Activated naive CD4-positive, alpha-beta T cell treated with anti-CD3 and anti-CD28 coated beads, Interleukin-2, amount 50 U/mL, for 72 hours (primary cell): ENCODE results near the gene A1CF. TPM values are rescaled to one million over a fixed set of nuclear protein-coding genes. Genes with fewer than 3 reads are reported as not detected.
"Not testable (repeated sequence)": the region's sequence is repeated elsewhere in the genome, so short reads cannot be mapped to it uniquely, and the experiment has no call there.

Experiments
- ATAC-seq, 2 donors: fragments of 150-1000 bp; cut with Tn5 transposase; 2 replicates each; pipeline ENCODE4 v1.10.0; 2021; ENCODE audit warnings: mild to moderate bottlenecking in 2 of 2, moderate library complexity in 2 of 2
- DNase-seq, 2 donors: peaks; one replicate each; pipeline ENCODE4 v3.0.0; 2021 to 2022; ENCODE audit warnings: low spot score in 2 of 2
- H3K27ac Mint-ChIP-seq, 2 donors: one replicate each; pipeline ENCODE4 v1.8.0; 2022; ENCODE audit warnings: mild to moderate bottlenecking in 2 of 2, mixed read lengths in 2 of 2
- H3K36me3 Mint-ChIP-seq, 2 donors: one replicate each; pipeline ENCODE4 v1.8.0; 2022; ENCODE audit warnings: mixed read lengths in 2 of 2
- H3K9me3 Mint-ChIP-seq, 2 donors: one replicate each; pipeline ENCODE4 v1.8.0; 2022; ENCODE audit warnings: mixed read lengths in 2 of 2
- total RNA-seq, 2 donors: library from RNA; stranded (reverse); gene quantifications; one replicate each; pipeline ENCODE4 v1.2.3, GENCODE V29; 2022

The A1CF gene, protein sequence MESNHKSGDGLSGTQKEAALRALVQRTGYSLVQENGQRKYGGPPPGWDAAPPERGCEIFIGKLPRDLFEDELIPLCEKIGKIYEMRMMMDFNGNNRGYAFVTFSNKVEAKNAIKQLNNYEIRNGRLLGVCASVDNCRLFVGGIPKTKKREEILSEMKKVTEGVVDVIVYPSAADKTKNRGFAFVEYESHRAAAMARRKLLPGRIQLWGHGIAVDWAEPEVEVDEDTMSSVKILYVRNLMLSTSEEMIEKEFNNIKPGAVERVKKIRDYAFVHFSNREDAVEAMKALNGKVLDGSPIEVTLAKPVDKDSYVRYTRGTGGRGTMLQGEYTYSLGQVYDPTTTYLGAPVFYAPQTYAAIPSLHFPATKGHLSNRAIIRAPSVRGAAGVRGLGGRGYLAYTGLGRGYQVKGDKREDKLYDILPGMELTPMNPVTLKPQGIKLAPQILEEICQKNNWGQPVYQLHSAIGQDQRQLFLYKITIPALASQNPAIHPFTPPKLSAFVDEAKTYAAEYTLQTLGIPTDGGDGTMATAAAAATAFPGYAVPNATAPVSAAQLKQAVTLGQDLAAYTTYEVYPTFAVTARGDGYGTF
- not detected for total RNA-seq

DNA sequence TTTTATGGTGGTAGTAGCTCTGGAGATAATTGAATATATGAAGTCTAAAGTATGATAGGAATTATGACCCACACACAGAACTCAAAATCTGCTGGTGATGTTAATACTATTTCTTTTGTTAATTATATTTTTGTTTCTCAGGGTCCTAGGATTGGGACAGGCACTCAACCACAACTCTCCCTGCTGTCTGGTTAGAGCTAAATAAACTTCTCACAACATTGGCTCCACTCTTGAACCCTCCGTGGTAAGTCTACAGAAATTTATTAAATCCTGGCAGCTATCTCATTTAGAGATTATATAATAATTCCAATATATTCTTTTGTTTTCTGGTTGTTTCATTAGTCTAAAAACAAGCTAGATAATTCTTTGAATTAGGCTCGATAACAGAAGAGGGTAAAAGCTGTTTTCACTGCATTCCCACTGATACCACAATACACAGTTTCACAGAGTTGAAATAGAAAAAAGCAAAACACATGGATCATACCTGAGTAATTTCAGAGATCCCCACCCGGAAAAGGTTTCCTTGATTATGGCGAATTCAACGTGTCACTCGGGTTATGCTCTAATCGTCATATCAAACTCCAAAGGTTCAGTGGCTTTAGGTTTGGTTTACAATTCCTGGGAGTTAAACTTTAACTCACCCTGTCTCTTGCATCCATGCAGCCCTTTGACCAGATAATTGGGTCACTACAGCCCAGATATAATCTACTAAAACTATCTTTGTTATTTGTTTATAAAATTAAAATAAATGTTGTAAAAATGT, at the start of gene A1CF:
Gene A1CF, minus strand, starts transcription at position 531 of the 763 bp plus-strand sequence. CDS start 25,687 bp downstream, outside the sequence.
- no peaks in the 10 kb centered on the region for H3K9me3 Mint-ChIP-seq
- H3K36me3 Mint-ChIP-seq: no peaks in the 10 kb centered on the region
- no peak for ATAC-seq
- H3K27ac Mint-ChIP-seq: no peak within 1 kb of the TSS
- no peak for DNase-seq

DNA sequence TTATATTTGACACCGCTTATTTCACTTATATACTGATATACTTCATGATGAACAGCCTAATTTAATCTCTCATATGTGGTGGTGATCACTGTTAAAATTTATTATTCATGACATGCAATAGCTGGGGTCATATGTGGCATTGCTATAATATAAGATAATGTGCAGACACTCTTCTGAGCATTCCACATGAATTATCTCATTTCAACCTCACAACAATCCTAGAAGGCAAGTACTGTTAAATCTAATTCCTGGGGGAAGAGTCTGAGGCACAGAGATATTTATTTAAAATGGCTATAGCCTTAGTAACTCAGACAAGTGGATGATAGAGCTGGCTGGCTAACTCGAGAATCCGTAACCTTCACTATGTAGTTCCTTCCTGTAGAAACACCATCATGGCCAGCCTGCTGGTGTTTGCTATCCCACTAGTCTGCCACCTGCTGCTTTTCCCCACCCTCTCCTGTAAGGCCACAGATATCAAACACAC, 46.6 kb upstream of the A1CF start:
- no peak overlapping the region for H3K27ac Mint-ChIP-seq
- ATAC-seq (no peak), DNase-seq (no peak)
- no peaks in the 10 kb centered on the region for H3K36me3 Mint-ChIP-seq
- H3K9me3 Mint-ChIP-seq: peaks cover 0 to 6% of the 10 kb centered on the region in 2 donors

DNA sequence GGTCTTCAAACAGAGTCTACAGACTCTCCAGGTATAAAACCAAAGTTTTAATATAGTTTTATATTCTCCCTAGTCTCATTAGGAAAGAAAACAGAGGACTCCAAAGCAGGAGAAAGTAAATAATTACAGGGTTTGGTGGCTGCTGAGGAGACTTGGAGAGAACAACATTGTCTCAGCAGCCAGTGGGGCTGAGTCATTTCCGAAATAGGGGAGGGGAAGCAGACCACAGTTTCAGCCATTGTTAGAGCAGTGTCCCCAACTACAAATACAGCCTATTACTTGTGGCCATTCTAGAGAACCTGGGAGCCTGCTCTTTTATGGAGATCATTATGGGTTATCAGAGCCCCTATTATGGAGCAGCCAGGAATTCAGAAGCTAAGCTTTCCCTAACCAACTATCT, 44.2 kb upstream of the A1CF start:
- H3K36me3 Mint-ChIP-seq: no peaks in the 10 kb centered on the region
- peaks cover 0 to 5% of the 10 kb centered on the region in 2 donors for H3K9me3 Mint-ChIP-seq
- no peak for DNase-seq
- ATAC-seq: no peak
- no peak overlapping the region for H3K27ac Mint-ChIP-seq

DNA sequence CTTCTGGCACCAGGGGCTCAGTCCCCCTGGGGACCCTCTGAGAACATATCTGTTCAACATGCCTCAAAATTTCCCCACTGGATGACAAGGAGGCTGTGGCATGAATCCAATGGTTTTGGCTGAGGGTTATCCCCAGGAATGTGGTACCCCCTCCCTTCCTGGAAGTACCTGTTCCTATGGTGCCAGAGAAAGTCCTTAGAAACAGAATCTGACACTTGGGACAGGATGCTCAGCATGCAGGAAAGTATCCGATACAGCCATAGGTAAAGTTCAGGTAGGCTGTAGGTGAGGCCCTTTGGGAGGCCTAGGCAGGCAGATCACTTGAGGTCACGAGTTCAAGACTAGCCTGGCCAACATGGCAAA, 42.7 kb upstream of the A1CF start:
- Mint-ChIP-seq H3K27ac (no peak overlapping the region), H3K9me3 (peaks cover 6 to 10% of the 10 kb centered on the region in 2 donors), H3K36me3 (peaks cover 9 to 10% of the 10 kb centered on the region in 2 donors)
- DNase-seq (no peak), ATAC-seq (no peak)

DNA sequence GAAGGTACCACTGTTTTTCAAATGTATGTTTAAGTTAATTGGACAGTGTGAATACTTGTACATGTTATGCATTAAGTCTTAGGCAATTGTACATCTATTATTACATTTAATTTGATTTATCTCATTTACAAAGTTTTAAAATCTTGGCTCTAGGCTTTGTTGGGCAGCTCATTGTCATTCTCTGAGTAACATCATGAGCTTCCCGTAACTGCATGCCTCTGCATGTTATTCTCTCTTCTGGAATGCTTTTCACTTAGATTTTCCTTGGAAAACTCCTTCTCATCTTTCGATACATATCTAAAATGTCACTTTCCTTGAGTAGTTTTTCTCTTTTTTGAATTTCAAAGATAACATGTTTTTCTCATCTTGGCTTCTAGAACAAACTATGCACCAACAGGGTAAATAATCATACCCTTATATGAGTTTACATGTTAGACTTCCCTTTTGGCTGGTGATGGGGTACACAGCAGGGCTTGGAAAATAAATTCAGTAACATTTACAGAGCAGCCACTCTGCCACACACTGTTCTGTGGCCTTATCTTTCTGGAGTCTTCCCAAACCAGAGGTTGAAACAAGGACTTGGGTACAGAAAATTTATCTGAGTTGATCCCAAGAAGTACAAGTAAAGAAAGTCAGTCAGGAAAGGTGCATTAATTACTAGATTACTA, 42.2 kb upstream of the A1CF start:
- H3K27ac Mint-ChIP-seq: no peak overlapping the region
- peaks cover 9 to 10% of the 10 kb centered on the region in 2 donors for H3K36me3 Mint-ChIP-seq
- H3K9me3 Mint-ChIP-seq: peaks cover 6 to 10% of the 10 kb centered on the region in 2 donors
- DNase-seq (no peak), ATAC-seq (no peak)

DNA sequence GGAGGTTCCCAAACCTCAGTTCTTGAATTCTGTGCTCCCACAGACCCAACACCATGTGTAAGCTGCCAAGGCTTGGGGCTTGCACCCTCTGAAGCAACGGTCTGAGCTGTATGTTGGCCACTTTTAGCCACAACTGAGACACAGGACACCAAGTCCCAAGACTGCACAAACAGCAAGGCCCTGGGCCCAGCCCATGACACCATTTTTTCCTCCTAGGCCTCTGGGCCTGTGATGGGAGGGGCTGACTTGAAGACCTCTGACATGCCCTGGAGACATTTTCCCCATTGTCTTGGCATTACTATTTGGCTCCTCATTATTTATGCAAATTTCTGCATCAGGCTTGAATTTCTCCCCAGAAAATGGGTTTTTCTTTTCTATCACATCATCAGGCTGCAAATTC, 38.0 kb upstream of the A1CF start:
- peaks cover 9 to 15% of the 10 kb centered on the region in 2 donors for H3K36me3 Mint-ChIP-seq
- not testable (repeated sequence) for H3K9me3 Mint-ChIP-seq

DNA sequence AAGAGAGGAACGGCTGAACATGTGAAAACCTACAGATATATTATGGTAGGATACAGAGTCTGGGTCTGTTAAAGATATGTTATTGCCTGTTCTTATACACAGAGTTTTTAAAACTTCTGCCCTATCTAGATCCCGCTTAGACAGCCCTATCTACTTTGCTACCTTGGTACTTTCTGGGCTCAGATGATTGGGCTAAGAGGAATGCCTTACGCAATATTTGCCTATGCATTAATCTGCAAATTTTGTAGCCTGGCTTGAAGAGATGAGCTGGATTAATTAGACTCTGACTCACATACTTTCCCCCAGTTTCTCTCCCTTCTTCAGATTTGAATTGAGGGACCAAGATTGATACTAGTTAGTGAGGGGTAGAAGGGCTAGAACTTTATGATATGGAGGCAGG, 33.6 kb upstream of the A1CF start:
- no peak overlapping the region for H3K27ac Mint-ChIP-seq

More for the DNA sequence above, 38.0 kb upstream of the A1CF start:
- H3K27ac Mint-ChIP-seq, ATAC-seq, DNase-seq: not testable (repeated sequence)

DNA sequence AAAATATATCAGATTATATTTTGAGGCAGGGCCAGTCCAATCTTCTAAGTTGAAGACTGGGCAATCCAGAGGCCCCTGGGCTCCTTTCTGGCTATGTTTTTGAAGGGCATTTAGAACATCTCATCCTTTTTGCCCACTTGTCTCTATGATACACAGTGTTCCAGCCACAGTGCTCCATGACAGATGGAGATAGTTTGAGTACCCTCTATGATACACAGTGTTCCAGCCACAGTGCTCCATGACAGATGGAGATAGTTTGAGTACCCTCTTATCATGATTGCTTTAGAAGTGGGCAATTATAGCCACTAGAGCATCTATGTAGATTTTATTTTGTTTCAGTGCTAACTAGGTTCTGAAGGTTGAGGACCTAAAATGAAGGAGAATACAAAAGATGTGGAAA, 33.1 kb upstream of the A1CF start:
- H3K27ac Mint-ChIP-seq: no peak overlapping the region
- H3K9me3 Mint-ChIP-seq: no peaks in the 10 kb centered on the region
- no peak for ATAC-seq
- H3K36me3 Mint-ChIP-seq: peaks cover 0 to 5% of the 10 kb centered on the region in 2 donors
- no peak for DNase-seq

More for the DNA sequence above, 33.6 kb upstream of the A1CF start:
- ATAC-seq (no peak), DNase-seq (no peak)
- peaks cover 2 to 3% of the 10 kb centered on the region in 2 donors for H3K9me3 Mint-ChIP-seq
- H3K36me3 Mint-ChIP-seq: peaks cover 4 to 9% of the 10 kb centered on the region in 2 donors

DNA sequence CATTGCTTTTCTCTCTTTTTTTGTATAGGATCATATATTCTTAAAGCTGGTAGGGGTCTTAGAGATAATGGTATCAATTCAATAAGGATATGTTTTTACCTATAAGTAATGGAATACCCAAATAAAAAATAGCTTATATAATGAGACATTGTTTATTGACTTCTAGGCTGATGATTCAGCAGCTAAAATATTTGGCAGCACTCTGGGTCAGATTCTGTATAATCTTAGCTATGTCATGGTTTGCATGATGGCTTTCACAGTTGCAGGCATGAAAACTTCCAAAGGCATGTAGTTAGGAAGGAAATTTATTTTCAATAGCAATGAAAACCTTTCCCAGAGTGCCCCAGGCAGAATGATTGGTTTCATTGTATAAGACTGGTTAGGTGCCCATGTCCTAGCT, 32.1 kb upstream of the A1CF start:
- H3K9me3 Mint-ChIP-seq: no peaks in the 10 kb centered on the region
- no peak for ATAC-seq

DNA sequence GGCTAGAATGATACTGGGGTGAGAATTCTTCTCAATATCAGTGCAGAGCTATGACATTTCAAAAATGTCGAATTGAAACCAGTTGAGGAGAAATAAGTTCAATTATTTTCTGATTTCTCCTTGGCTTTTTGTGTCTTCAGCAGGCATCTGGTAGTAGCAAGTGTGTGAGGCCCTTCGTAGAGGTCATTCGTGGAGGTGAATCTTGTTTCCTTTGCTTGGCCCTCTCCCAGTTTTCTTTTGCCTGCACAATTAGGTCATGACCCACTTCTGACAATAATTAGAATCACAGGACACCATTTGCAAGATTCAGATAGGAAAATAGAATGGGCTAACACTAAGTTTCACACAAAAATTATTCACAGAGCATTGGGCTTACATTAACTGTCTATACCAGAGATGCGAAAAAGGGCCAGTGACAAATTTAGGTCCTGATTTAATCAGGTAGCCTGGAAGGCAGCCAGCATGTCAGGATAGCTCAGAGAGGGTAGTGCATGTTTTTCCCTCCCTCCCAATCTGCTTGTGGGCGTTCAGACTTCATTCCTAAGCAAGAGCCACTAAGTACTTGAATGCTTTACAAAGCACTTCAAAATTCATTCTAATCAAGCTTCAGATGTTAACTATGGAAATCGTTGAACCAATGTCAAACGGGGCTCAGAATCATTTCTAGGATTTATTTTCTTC, 24.0 kb upstream of the A1CF start:
- ATAC-seq: no peak
- DNase-seq: no peak
- Mint-ChIP-seq H3K9me3 (peaks cover 0 to 4% of the 10 kb centered on the region in 2 donors), H3K36me3 (no peaks in the 10 kb centered on the region), H3K27ac (no peak overlapping the region)

More for the DNA sequence above, 32.1 kb upstream of the A1CF start:
- H3K36me3 Mint-ChIP-seq: peaks cover 0 to 5% of the 10 kb centered on the region in 2 donors
- DNase-seq: no peak
- no peak overlapping the region for H3K27ac Mint-ChIP-seq

DNA sequence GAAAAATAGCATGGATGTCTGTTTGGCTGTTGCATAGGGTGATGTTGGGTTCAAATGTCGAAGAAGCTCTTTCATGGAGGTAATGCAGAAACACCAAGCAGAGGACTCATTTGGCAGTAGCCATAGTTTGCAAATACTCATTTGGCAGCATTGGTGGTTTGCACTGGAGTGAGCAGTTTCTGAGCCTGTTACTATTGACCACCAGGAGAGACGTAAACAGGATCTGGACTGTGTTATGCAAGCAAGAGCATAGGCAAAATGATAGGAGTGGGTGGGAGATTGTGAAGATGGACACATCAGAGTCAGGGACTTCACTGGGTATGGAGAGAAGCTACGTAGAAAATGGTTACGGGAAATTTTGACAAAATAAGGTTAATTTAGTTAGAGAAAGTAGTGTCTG, 22.9 kb upstream of the A1CF start:
- ATAC-seq (no peak), DNase-seq (no peak)
- Mint-ChIP-seq H3K27ac (no peak overlapping the region), H3K36me3 (no peaks in the 10 kb centered on the region), H3K9me3 (peaks cover 0 to 4% of the 10 kb centered on the region in 2 donors)

DNA sequence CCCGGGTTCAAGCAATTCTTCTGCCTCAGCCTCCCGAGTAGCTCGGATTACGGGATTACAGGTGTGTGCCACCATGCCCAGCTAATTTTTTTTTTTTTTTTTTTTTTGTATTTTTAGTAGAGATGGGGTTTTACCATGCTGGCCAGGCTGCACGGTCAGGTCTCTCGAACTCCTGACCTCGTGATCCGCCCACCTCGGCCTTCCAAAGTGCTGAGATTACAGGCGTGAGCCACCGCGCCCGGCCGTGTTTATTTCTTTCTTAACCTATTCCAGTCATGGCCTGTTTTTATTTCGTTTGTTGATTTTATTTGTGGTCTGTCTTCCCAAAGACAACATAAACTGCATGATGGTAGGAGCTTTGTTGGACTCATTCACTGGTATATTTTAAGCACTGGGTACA, 20.4 kb upstream of the A1CF start:
- DNase-seq, ATAC-seq, H3K9me3 Mint-ChIP-seq, H3K36me3 Mint-ChIP-seq, H3K27ac Mint-ChIP-seq: not testable (repeated sequence)

DNA sequence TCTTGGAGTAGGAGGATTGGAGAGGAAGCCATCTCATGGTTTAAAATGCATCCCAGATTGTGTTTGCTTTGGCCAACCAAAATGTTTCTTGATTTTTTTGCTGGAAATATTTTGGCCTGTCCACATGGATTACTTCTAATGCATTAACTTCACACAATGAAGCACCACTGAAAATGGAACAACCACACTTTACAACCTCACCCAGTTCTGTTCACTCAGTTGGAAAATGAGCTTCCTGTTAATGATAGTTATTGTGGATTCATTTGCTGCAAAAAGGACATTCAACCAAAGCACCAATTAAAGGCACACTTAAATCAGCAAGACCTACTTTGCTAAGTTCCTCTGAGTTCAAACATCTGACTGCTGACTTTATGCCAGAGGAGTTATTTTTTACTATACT, 11.3 kb upstream of the A1CF start:
- no peak overlapping the region for H3K27ac Mint-ChIP-seq

DNA sequence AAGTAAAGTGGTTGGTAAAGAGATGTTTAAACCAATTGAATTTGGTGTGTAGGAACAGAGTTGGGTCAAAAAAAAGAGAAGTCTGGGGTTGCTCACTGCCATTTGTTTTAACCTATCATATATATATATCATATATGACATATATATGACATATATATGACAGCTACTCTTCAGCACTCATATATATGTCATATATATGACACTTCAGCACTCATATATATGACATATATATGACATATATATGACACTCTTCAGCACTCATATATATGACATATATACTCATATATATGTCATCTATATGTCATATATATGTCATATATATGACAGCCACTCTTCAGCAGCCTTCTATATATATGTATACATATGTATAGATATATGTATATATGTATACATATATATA, 8.9 kb upstream of the A1CF start:
- ATAC-seq: no peak
- H3K9me3 Mint-ChIP-seq: no peaks in the 10 kb centered on the region
- no peaks in the 10 kb centered on the region for H3K36me3 Mint-ChIP-seq
- no peak for DNase-seq
- H3K27ac Mint-ChIP-seq: no peak overlapping the region

More for the DNA sequence above, 11.3 kb upstream of the A1CF start:
- Mint-ChIP-seq H3K36me3 (no peaks in the 10 kb centered on the region), H3K9me3 (no peaks in the 10 kb centered on the region)
- no peak for ATAC-seq
- DNase-seq: no peak

DNA sequence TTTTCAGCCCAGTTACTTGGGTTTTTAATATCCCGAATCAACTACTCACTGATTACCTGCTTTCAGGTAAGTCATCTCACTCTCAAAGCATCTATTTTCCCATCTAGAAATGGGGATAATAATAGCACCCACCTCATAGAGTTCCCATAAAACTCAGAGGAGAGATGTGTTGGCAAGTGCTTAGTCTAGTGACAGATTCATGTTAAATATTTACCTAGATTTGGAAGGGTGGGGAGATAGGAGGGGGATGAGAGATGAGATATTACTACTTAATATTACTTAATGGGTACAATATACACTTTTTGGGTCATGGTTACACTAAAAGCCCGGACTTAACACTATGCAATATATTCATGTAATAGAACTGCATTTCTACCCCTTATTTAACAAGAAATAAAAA, 7.0 kb upstream of the A1CF start:
- no peak for ATAC-seq
- H3K9me3 Mint-ChIP-seq: no peaks in the 10 kb centered on the region
- no peaks in the 10 kb centered on the region for H3K36me3 Mint-ChIP-seq
- no peak for DNase-seq
- H3K27ac Mint-ChIP-seq: no peak overlapping the region

DNA sequence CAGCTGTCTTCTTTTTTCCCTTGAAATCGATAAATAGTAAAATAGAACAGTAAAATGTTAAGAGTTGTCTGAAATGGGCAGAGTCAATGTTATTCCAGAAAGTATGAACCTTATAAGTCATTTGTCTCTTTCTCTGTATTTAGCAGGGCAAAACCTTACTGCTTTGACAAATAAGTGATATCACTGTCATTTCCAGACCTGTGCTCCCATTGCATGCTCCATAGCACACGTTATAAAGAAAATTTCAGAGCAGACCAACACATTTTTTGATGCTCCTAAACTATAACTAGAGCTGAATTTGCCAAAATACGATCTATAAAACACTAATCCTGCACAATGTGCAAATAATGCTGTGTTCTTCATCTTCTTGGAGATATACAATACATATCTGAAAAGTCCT, 1.1 kb downstream of the A1CF start:
- no peaks in the 10 kb centered on the region for H3K36me3 Mint-ChIP-seq
- DNase-seq (no peak), ATAC-seq (no peak)
- H3K9me3 Mint-ChIP-seq: no peaks in the 10 kb centered on the region
- no peak overlapping the region for H3K27ac Mint-ChIP-seq
